GM19372 (cell line): ENCODE results near the gene IL25.

Experiments used
- ATAC-seq: cut with Tn5 transposase; IDR thresholded peaks from one replicate; pipeline ENCODE4 v1.9.1; 2021; ENCODE audit warnings: mild to moderate bottlenecking, low read depth, moderate library complexity; ENCODE audit not compliant: unreplicated experiment

IL25 gene

DNA sequence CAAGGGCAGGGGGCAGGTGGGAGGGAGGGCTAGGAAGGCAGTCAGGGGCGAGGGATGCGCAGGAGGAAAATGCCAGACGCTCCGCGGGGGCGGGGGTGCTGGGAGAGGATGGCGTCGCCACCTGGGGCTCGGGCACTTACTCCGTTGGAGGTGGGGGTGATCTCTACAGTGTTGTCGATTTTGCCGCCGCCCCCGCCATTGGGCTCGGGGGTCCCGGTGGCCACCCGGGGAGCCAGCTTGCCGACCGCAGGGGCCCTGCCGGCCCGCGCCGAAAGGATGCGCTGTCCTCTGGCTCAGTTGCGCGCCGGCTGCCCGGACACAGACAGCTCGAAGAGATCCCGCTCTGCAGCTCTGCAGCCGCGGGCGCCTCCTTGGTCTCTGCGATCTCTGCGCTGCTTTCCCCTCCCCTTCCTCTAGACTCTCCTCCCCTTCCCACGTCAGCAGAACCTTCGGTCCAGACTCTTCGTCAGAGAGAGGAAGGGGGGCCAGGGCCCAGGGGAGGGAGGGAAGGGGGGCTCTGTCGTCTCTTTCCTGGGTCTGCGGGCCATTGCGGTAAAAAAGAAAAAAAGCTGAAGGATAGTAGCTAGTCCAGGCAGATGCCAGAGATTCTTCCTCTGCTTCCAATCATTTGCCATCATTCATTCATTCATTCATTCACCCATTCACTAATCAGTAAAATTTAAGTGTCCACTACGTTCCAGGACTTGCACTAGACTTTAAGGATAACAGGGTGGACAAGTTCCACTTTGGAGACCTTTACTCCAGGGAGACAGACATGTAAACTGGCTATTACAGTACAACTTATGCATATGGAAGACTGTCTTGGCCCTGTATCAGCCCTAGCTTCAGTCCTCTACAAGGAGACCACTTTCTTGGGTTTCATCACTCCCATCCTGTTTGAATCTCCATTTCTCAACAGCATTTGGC is 19.8 kb upstream of the IL25 start, which contains the start of gene SLC22A17:
Gene SLC22A17, minus strand, starts transcription at position 382 of the 927 bp plus-strand sequence.
- ATAC-seq: no peak

DNA sequence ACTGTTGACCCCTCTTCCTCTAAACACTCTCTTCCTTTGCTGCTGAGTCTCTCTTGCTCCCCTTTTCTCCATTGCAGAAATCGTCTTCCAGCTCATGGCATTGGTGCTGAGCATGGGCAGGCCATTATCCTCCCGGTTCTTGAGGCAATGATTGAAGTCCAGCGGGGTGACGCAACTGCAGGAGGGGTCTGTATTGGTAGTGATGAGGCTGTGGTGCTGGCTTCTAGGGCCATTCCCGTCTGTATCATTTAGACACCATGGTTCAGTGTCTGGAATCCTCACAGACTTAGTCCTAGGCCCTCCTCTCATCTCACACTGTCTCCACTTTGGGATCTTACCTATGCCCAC is 19.2 kb upstream of the IL25 start:
- ATAC-seq: no peak

DNA sequence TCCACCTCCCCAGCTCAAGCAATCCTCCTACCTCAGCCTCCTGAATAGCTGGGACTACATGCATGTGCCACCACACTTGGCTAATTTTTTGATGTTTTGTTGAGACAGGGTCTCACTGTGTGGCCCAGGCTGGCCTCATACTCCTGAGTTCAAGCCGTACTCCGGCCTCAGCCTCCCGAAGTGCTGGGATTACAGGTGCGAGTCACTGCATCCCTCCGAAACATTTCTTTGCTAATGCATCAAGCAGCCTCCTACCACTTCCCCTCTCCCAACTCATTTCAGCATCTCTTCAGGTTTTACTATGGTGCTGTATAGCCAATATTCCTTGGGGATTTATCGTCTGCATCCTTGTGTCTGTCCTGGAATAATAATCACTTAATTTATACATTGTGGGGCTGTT is 17.6 kb upstream of the IL25 start:
- no peak for ATAC-seq

DNA sequence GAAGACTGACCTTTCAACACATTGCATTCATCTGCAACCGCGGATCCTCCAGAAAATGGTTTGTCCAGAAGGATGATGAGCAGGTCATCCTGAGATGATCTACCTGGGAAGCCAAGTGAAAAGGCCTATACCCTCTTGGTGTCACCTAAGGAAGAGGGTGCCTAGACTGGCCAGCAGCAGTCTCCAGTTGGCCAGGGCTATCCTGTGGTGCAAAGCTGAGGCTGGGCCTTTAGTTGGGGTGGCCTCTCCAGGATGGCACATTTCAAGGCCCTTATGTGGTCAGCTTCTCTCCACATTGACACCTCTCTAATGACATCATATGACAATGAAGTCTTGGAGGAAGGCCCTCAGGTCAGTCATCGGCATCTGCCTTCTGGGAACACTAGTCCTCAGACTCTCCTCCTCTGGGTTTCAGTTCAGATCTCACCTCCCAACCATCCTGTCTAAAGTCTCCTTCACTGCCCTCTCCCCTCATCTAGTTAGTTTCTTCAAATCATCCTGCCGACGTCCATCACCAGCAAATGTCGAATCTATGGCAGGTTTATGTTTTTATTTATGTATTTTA is 16.7 kb upstream of the IL25 start:
- ATAC-seq: no peak

DNA sequence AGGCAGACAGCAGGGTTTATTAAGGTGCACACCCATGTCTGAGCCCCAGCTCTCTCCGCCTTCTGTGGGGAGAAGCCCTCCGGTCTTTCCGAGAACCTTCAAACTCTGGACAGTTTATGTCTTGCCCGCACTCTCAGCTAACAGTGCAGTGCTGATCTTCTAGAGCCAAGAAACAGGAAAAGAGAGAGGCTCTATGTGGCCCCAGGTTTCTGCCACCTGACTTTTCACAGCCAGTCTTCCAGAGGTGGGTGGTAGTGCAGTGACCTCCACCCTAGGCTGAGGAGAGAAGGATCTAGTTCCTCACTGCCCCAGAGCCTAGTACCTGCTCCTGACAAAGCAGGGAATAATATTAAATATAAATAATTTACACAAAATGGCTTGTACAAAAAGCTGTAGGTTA is 15.9 kb upstream of the IL25 start:
- ATAC-seq: no peak

DNA sequence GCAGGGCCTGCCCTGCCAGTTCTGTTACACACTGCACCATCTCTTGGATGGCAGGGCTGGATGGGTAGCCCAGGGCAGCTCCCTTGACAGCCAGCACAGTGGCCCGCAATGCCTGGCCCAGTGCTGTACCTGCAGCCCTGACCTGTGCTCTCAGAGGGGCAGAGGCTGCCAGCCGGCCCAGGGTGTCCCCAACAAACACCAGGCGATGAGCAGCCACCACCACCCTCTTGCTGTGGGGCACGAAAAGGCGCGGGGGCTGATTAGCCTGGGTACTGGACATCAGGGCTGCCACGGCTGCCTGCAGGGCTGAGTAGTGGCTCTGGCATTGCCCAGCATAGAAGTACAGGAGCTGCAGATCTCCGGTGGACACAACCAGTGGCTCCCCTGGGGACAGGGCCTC is 15.3 kb upstream of the IL25 start:
- no peak for ATAC-seq

DNA sequence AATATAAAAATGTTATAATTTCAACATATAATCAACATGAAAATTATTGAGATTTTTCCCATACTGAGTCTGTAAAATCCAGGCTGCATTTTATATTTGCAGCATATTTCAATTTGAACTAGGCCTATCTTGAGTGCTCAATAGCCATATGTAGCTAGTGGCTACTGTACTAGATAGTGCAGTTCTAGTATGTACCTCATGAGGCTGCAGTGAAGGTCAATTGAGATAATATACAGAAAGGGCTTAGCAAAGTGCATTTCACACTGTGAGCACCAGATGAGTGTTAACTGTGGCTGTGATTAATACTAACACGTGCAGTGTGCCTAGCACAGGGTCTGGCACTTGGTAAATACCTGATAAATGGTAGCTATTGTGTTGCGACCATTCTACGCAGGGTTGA is 14.6 kb upstream of the IL25 start:
- ATAC-seq: no peak

DNA sequence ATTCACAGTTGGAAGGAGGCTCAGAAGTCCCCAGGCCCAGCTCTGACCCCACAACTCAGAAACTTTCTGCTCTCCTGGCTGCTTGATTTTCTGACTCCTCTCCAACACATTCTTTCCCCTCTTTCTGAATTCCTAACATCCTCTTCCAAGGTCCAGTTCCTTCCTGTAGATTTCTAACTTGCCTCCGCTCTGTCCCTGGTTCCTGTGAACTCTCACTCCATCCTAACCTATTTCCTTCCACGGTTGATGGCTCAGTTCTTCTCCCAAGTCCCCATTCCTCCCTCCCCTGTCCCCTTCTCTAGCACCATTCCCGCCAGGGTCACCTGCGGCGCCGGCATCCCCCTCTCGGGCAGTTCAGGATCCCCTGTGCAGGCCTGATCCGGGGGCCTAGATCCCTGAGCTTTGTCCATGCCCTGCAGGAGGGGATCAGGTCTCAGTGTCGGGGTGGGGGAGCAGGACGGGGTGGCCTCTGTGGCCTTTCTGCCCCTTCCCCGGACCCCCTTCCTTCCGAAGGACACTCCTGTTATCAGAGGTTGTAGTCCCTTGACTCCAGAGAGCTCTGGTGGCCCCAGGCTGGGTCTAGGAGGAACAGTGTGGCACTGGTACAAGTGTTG is 13.9 kb upstream of the IL25 start:
- ATAC-seq: no peak

DNA sequence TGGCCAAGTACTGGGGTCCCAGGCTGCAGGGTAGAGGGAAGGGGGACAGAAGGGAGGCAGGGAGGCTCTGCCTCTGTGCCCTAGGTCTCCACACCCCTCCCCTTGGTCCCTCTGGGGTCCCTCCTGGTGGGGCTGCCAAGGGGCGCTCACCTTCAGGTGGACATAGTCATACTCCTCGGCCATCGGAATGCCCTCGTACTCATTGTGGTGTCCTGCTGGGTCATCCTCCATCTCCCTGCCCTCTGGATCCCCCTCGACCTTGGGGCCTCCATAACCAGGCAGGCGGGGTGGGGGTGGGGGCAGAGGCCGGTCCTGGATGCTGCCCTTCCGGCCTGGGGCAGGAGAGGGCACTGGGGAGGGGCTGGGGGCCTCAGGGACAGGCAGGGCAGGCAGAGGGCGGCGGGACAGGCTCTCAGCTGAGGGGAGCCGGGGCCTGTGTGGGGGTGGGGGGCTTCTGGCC is 13.4 kb upstream of the IL25 start:
- no peak for ATAC-seq

DNA sequence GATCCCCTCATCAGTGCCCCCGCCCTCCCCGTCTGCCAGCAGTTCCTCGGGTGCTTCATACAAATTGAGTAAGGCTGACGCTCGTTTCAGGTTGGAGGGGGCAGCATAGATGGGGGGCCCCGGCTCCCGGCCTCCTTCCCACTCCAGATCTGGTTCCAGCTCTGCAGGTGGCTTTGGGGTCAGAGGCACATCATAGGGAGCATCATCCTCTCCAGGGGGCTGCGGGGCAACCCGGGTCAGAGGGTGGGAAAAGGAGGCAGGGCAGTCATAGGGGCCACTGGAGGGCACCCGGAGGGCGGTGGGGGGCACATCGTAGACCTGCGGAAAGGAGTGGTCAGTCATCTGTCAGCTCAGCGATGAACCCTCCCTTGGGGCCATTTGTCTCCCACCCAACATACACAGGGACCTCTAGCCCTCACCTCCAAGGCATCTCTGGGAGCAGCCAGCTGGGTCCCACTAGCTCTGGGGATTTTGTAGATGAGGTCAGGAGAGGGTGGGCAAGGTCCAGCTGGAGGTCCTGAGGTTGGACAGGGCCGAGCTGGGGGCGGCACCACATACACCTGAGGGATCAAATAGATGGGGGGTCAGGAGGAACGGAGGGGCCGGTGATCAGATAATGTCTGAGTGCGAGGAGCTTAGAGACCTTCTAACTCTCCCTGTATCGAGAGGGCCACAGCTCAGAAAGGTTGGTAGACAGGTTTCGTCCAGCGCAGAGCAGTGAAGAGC is 12.7 kb upstream of the IL25 start:
- no peak for ATAC-seq

DNA sequence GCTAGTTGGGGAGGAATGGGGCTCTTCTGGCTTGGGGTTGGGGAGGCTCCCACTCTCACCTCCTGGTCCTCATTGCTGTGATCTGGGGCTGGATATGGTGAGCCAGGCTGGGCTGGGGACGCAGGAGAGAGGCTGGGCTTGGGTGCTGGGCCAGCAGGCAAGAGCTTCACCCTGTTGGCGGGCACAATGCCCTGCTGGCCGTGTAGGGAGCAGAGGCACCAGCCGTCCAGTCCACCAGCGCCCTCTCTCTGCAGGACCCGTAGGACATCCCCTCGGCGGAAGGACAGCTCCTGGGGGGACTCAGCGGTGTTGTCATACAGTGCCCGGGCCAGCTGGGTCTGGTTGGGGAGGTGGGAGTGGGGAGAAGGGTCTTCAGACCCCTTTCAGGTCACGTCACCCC is 12.1 kb upstream of the IL25 start:
- no peak for ATAC-seq

DNA sequence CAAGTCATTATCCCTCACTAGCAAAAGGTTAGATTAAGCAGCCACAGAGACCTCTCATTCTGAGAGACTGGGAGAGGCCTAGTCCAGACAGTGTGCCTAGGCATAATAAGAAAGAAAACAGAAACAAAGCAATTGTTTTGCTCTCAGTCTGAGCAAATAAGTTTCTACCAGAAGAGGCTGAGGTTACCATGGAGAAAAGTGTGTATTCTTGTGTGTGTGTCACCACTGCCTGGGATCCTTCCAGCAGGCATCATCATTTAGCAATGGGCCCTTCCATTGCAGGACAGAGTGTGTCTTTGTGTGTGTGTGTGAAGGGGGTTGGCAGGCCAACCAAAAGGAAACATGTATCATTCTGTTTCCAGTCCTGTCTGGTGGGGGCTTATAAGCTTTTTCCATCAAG is 11.3 kb upstream of the IL25 start:
- ATAC-seq: no peak

DNA sequence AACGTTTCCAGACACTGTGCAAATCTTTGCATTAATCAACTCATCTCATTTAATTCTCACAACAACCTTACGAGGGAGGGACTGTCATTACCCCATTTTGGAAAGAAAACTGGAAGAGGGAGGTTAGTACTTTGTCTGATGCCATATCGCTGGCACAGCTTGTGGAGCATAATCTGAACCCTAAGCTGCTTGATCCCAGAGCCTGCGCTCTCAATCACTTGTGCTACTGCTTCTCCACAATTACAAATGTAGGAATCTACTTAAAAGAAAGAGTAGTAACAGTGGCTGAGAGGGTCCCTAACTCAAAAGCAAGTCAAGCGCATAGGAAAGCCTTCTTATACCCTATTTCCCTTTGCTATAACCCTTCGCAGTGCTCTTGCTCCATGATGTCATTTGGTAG is 10.8 kb upstream of the IL25 start:
- no peak for ATAC-seq

DNA sequence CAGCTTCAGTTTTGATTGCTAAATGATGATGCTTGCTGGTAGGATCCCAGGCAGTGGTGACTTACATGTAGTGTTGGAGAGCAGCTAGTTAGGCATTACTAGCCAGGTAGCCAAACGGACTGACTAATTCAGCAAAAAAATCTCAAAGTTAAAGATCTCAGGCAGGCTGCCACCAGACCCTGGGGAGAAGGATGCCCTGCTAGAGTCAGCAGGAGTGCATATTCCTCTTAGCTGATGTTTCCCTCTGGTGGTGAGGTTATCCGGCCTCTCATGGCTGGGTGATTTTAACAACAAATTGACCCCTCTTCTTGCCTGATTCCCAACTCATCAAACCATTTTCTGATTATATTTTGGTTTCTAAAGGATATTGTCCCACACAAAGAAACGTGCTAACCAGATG is 10.4 kb upstream of the IL25 start:
- ATAC-seq: no peak

DNA sequence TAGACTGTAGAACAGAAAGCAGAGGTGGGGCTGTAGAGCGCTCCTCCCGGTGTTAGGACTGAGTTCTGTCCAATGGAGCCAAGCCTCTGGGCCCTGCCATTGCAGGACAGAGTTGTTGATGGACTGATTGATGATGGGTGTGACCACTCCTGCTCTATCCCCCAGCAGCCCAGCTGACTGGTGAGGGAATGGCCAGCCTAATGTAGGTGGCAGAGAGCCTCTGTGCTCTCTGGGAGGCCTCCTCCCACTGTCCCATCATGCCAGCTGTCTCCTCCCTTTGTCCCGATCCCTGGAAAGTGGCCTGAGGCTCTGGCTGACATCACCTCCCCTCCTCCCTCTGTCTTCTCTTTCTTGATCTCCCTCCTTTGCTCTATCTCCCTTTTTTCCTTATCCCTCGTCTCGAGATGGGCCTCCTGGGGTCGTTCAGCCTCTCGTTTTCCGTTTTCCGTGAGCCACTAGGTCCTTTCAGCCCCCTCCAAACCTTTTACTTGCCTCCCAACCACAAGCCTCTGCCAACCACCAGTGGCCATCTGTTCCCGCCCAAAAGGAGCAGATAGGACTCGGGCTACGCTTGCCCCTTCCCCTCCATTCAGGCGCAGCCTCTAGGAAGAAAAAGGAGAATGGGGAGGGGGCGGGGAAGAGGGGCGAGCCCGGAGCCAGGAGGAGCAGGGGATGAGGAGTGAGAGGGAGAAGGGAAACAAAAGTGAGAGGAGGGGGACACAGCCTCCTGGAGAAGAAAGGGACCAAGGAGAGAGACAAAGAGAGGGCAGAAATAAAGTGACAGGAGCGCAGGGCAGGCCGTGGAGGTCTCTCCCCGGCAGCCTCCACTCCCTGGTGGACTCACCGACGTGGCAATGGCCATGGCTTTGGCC is 8.2 kb upstream of the IL25 start:
- no peak for ATAC-seq

DNA sequence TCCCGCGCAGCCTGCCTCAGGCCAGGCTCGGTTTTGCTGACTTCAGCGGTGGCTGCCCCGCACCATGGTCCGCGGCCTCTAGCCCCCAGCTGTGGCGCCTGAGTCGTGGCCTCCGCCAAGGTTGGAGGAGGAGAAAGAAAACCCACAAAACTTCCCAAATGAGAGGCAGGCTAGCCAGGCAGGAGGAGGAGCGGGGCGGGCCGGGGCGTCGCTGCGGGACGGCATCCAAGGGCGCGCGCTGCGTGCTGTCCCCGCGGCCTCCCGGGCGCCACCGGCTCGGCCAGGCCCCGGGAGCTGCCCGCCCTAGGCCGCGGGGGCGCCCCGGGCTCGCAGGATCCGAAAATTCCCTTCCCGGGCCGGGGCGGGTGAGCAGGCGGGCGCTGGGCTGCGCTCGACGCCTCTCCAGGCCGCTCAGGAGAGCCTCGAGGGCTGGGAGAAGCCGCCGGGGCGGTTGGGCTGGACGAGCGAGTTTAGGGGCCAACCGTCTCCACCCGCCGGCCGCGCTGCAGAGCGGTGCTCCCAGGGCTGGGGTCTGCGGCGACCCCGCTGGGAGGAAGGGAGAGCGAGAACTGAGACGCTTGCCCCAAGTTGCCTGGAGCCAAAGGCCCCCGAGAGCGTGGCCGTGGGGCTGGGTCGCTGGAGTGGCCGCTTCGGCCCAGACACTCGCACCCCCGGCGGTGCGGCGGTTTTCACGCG is 7.4 kb upstream of the IL25 start, which contains the start of gene EFS:
Gene EFS, minus strand, starts transcription at position 137 of the 696 bp plus-strand sequence. CDS start 147 bp downstream, outside the sequence.
- no peak for ATAC-seq

DNA sequence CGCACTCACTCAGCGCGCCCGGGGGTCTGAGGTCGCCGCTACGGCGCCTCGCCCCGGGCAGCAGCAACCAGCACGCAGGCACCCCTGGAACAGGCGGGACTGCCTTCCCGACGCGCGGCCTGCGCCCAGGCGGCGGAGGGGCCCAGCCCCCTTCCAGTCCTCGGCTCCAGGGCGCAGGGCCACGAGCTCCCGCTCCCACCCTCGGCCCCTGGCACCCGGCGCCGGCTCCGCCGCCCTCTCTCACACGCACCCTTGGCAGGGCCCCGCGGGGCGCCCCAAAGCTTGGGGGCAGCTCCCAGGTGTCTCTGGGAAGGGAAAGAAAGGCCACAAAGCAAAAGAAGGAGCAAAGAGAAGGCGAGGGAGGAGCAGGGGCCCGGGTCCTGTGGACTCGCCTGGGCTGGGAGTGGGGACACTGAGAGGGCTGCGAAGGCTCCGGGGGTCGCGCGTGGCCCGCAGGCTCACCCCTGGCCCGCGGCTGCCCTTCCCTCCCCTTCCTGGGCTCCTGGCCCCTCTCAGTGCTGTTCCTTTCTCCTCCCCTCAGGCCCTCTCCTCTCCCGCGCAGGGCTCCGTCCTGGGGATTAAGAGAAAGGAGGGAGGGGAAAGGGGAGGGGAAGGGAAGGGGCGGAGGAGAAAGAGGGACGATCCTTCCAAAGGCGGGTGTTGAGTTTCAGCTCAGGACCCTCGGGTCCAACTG is 6.7 kb upstream of the IL25 start:
- ATAC-seq: no peak

DNA sequence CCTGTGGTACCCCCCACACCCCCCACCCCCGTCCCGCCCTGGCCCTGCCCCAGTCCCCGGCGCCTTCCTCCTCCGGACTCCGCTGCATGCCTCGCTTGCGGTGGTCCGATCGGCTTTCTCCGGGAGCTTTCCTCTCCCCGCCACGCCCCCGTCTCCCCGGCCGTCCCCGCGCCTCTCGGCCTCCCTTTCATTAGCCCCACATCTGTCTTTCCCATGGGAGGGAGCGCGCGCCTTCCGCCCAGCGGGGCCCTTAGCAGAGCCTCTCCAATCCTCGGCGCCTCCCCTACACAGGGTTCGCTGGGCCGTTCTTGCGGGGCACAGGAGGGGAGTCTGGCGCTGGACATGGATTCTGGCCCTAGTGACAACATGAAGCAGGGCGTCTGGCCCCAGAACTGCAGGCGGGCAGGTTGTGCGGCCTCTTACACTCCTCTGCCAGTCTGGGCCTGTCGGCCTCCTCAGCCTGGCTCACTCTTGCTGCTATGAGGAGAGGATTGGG is 6.1 kb upstream of the IL25 start:
- ATAC-seq: no peak

DNA sequence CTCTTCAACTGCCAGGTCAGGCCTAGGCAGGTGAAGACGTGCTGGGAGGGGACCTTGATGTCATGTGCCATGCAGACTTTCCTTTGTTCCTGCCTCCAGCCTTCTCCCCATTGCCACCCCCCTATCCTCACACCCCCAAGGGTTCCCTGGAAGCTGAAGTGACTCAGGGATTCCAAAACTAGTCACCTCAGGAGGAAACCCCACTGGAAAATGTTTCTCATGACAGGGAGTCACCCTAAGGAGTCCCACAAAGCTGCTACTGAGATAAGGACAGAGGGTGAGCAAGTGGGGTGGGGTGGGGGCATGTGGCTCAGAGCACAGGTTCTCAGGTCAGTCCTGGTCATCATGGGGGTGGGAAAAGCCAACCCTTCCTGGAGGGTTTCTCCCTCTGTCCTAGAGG is 2.4 kb upstream of the IL25 start:
- no peak for ATAC-seq
